PFSK-1 (cell line): ENCODE data around the gene KIAA0040.

ENCODE experiments used
- POLR2AphosphoS5 ChIP-seq: IDR thresholded peaks from 2 replicates; pipeline ENCODE4 v1.6.1; 2012; ENCODE audit warnings: low read depth, mild to moderate bottlenecking, control low read depth, low read length, moderate library complexity
- SIN3A ChIP-seq: IDR thresholded peaks from 2 replicates; pipeline ENCODE4 v1.6.1; 2012; ENCODE audit warnings: mild to moderate bottlenecking, low read length, moderate library complexity, borderline replicate concordance; ENCODE audit not compliant: insufficient read depth
- TAF1 ChIP-seq: IDR thresholded peaks from 2 replicates; pipeline ENCODE4 v1.6.1; 2012; ENCODE audit warnings: low read length, control low read depth, borderline replicate concordance; ENCODE audit not compliant: insufficient read depth
- TF ChIP-seq, protein P1 (sequence below), 2 experiments: IDR thresholded peaks; 2 replicates each; pipeline versions ENCODE4 v1.6.1 to v1.8.0; 2011 to 2012; ENCODE audit warnings: low read depth in 2 of 2, low read length in 2 of 2, control low read depth in 1 of 2, inconsistent platforms in 1 of 2, mild to moderate bottlenecking in 1 of 2, moderate library complexity in 1 of 2; ENCODE audit not compliant: insufficient read depth in 1 of 2

DNA sequence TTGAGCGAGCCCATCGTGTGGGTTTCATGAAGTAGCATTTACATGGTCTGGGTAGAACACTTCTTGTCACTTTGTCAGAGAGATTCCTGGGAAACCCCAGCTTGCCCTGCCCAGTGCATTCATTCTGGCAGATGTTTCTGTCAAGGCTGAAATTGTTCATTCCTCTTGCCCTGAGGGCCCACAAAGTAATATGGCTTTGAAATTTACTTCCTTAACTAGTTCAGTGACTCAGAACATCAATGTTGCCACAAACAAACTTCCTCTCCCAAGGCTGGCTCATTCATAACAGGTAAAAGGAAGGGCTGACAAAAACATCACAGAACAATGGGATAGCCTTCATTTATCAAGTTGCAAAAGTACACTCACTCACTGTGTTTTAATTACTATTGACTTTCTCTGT lies 5.0 kb upstream of the KIAA0040 start:
- TF ChIP-seq, protein P1, sequence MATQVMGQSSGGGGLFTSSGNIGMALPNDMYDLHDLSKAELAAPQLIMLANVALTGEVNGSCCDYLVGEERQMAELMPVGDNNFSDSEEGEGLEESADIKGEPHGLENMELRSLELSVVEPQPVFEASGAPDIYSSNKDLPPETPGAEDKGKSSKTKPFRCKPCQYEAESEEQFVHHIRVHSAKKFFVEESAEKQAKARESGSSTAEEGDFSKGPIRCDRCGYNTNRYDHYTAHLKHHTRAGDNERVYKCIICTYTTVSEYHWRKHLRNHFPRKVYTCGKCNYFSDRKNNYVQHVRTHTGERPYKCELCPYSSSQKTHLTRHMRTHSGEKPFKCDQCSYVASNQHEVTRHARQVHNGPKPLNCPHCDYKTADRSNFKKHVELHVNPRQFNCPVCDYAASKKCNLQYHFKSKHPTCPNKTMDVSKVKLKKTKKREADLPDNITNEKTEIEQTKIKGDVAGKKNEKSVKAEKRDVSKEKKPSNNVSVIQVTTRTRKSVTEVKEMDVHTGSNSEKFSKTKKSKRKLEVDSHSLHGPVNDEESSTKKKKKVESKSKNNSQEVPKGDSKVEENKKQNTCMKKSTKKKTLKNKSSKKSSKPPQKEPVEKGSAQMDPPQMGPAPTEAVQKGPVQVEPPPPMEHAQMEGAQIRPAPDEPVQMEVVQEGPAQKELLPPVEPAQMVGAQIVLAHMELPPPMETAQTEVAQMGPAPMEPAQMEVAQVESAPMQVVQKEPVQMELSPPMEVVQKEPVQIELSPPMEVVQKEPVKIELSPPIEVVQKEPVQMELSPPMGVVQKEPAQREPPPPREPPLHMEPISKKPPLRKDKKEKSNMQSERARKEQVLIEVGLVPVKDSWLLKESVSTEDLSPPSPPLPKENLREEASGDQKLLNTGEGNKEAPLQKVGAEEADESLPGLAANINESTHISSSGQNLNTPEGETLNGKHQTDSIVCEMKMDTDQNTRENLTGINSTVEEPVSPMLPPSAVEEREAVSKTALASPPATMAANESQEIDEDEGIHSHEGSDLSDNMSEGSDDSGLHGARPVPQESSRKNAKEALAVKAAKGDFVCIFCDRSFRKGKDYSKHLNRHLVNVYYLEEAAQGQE (IDR thresholded peaks at IDR 0.05; ENCODE audit: insufficient read depth in 1 of 2, low read depth in 2 of 2, low read length in 2 of 2): no peak
- TF ChIP-seq POLR2AphosphoS5 (no peak), SIN3A (no peak), TAF1 (no peak)
